C1 segment of cervical spinal cord (tissue), 14 donors: ENCODE measurements around the gene TEX2.
"Not testable (repeated sequence)": the region's sequence is repeated elsewhere in the genome, so short reads cannot be mapped to it uniquely, and the experiment has no call there.

Source experiments
- DNase-seq, 14 donors: peaks; one replicate each; lab custom pipeline; 2025; lab: John Stamatoyannopoulos, UW

Gene TEX2

GRCh38 chr17:64236827-64237403 is 26.1 kb downstream of the TEX2 start:
- DNase-seq = no peak

- DNase-seq = no peak
Observed at GRCh38 chr17:64234961-64235360, 28.1 kb downstream of the TEX2 start.

GRCh38 chr17:64232466-64233262 is 30.4 kb downstream of the TEX2 start:
- DNase-seq = no peak

GRCh38 chr17:64231567-64232141 is 31.4 kb downstream of the TEX2 start:
- DNase-seq = no peak

GRCh38 chr17:64230791-64231408 is 32.2 kb downstream of the TEX2 start:
- no peak for DNase-seq

- DNase-seq = peak in 1 of 14 donors; percentile 22
Observed at GRCh38 chr17:64229815-64230728, 33.0 kb downstream of the TEX2 start.

GRCh38 chr17:64226132-64226531 is 36.9 kb downstream of the TEX2 start:
- DNase-seq = no peak

GRCh38 chr17:64225410-64225809 is 37.6 kb downstream of the TEX2 start:
- no peak for DNase-seq

- DNase-seq = peak in 1 of 14 donors; percentile 82
Observed at GRCh38 chr17:64223931-64224629, 39.0 kb downstream of the TEX2 start.

GRCh38 chr17:64223283-64223682 is 39.8 kb downstream of the TEX2 start:
- peak in 1 of 14 donors; percentile 66 for DNase-seq

- DNase-seq = no peak
Observed at GRCh38 chr17:64221679-64222078, 41.4 kb downstream of the TEX2 start.

- not testable (repeated sequence) for DNase-seq
Observed at GRCh38 chr17:64220604-64221003, 42.5 kb downstream of the TEX2 start.

GRCh38 chr17:64219571-64219970 is 43.5 kb downstream of the TEX2 start:
- no peak for DNase-seq

GRCh38 chr17:64218066-64218465 is 45.0 kb downstream of the TEX2 start:
- DNase-seq = no peak

GRCh38 chr17:64217249-64217691 is 45.8 kb downstream of the TEX2 start:
- peak in 7 of 14 donors; percentile 19 to 71 (median 31) for DNase-seq

- peak in 1 of 14 donors; percentile 33 for DNase-seq
Observed at GRCh38 chr17:64216338-64217248, 46.5 kb downstream of the TEX2 start.

- no peak for DNase-seq
Observed at GRCh38 chr17:64216000-64216337, 47.1 kb downstream of the TEX2 start.

- DNase-seq = no peak
Observed at GRCh38 chr17:64214950-64215349, 48.1 kb downstream of the TEX2 start.

GRCh38 chr17:64213995-64214811 is 48.9 kb downstream of the TEX2 start:
- DNase-seq = no peak
